Measurements from ENCODE around the gene C22orf23. TPM values are rescaled to one million over a fixed set of nuclear protein-coding genes. Genes with fewer than 3 reads are reported as not detected.

C22orf23 gene
- total RNA-seq, 1 donor from 2014 or later = 0.79 TPM

GRCh38 chr22:37897807-37898206, 55.6 kb downstream of the C22orf23 start:
- TF ChIP-seq CTCF (conservative IDR thresholded peaks at IDR 0.05) = no peak
- no peaks in the 10 kb centered on the region for H3K27me3 Mint-ChIP-seq (ENCODE audit: low read depth)
- H3K27ac Mint-ChIP-seq (ENCODE audit: unreplicated experiment) = no peak overlapping the region
- H3K9me3 Mint-ChIP-seq = no peaks in the 10 kb centered on the region
- DNase-seq (ENCODE audit: low read depth, low spot score) = no peak
- H3K4me3 Mint-ChIP-seq = peak overlapping the region; percentile 52
- peaks cover 33% of the 10 kb centered on the region for H3K4me1 Mint-ChIP-seq
- H3K36me3 Mint-ChIP-seq (ENCODE audit: low read depth) = peaks cover 2% of the 10 kb centered on the region

- no peaks in the 10 kb centered on the region for H3K9me3 Mint-ChIP-seq
- TF ChIP-seq CTCF (conservative IDR thresholded peaks at IDR 0.05) = no peak
- no peaks in the 10 kb centered on the region for H3K27me3 Mint-ChIP-seq (ENCODE audit: low read depth)
- H3K4me1 Mint-ChIP-seq = peaks cover 33% of the 10 kb centered on the region
- peak overlapping the region; percentile 43 for H3K4me3 Mint-ChIP-seq
- peak overlapping the region; percentile 23 for H3K27ac Mint-ChIP-seq (ENCODE audit: unreplicated experiment)
- DNase-seq (ENCODE audit: low read depth, low spot score) = no peak
- peaks cover 3% of the 10 kb centered on the region for H3K36me3 Mint-ChIP-seq (ENCODE audit: low read depth)
Observed at GRCh38 chr22:37896939-37897338, 56.5 kb downstream of the C22orf23 start.

GRCh38 chr22:37896181-37896592, 57.2 kb downstream of the C22orf23 start:
- Mint-ChIP-seq H3K27ac (ENCODE audit: unreplicated experiment) (no peak overlapping the region), H3K4me1 (peaks cover 33% of the 10 kb centered on the region), H3K27me3 (ENCODE audit: low read depth) (no peaks in the 10 kb centered on the region), H3K4me3 (no peak overlapping the region), H3K36me3 (ENCODE audit: low read depth) (peaks cover 7% of the 10 kb centered on the region), H3K9me3 (no peaks in the 10 kb centered on the region)
- no peak for TF ChIP-seq CTCF (conservative IDR thresholded peaks at IDR 0.05)
- no peak for DNase-seq (ENCODE audit: low read depth, low spot score)

- H3K36me3 Mint-ChIP-seq (ENCODE audit: low read depth) = peaks cover 7% of the 10 kb centered on the region
- no peaks in the 10 kb centered on the region for H3K27me3 Mint-ChIP-seq (ENCODE audit: low read depth)
- peaks cover 33% of the 10 kb centered on the region for H3K4me1 Mint-ChIP-seq
- peak overlapping the region; percentile 19 for H3K27ac Mint-ChIP-seq (ENCODE audit: unreplicated experiment)
- no peak for DNase-seq (ENCODE audit: low read depth, low spot score)
- no peaks in the 10 kb centered on the region for H3K9me3 Mint-ChIP-seq
- no peak overlapping the region for H3K4me3 Mint-ChIP-seq
- TF ChIP-seq CTCF (conservative IDR thresholded peaks at IDR 0.05) = no peak
Observed at GRCh38 chr22:37894939-37895670, 58.3 kb downstream of the C22orf23 start.

GRCh38 chr22:37893583-37893983, 59.8 kb downstream of the C22orf23 start:
- Mint-ChIP-seq H3K9me3 (no peaks in the 10 kb centered on the region), H3K27me3 (ENCODE audit: low read depth) (no peaks in the 10 kb centered on the region), H3K4me1 (peaks cover 29% of the 10 kb centered on the region), H3K4me3 (peak overlapping the region; percentile 31), H3K27ac (ENCODE audit: unreplicated experiment) (no peak overlapping the region), H3K36me3 (ENCODE audit: low read depth) (peaks cover 10% of the 10 kb centered on the region)
- no peak for DNase-seq (ENCODE audit: low read depth, low spot score)
- no peak for TF ChIP-seq CTCF (conservative IDR thresholded peaks at IDR 0.05)

Small RNA genes within 50 kb of the gene (microRNA-seq; reads per million reads assigned to microRNA genes)
- gene MIR4534 (not detected), gene MIR6820 (22.5 reads per million, percentile 36 among the genes with 10 or more reads in this experiment)

Other genes starting within 250 kb of the C22orf23 start
- gene GCAT, start 145.7 kb downstream of the C22orf23 start, total RNA-seq = 53.1 and 55.8 TPM in 2 replicates
- gene GALR3, start 130.2 kb downstream of the C22orf23 start, total RNA-seq = 0.49 TPM in 1 of 2 replicates, not detected in the other
- gene ANKRD54, start 109.3 kb downstream of the C22orf23 start, total RNA-seq = 31.3 and 31.7 TPM in 2 replicates
- 725 and 748 TPM in 2 replicates for gene EIF3L, start 104.2 kb downstream of the C22orf23 start, total RNA-seq
- gene MICALL1, start 47.3 kb downstream of the C22orf23 start, total RNA-seq = 49.1 and 54.4 TPM in 2 replicates
- gene POLR2F, start 98 bp upstream of the C22orf23 start, total RNA-seq = 137 and 143 TPM in 2 replicates
- 279 and 293 TPM in 2 replicates for gene SOX10, start 31.0 kb upstream of the C22orf23 start, total RNA-seq
- gene PICK1, start 103.8 kb upstream of the C22orf23 start, total RNA-seq = 20.1 and 24.0 TPM in 2 replicates
- gene SLC16A8, start 130.6 kb upstream of the C22orf23 start, total RNA-seq = 0.26 TPM in 1 of 2 replicates, not detected in the other
- gene BAIAP2L2, start 157.1 kb upstream of the C22orf23 start, total RNA-seq = 0.51 and 0.52 TPM in 2 replicates
- gene PLA2G6, start 228.2 kb upstream of the C22orf23 start, total RNA-seq = 11.0 and 14.6 TPM in 2 replicates
- 3.9 and 5.4 TPM in 2 replicates for gene MAFF, start 248.4 kb upstream of the C22orf23 start, total RNA-seq